ENCODE data around the gene TRRAP. TPM values are rescaled to one million over a fixed set of nuclear protein-coding genes. Genes with fewer than 3 reads are reported as not detected.

Gene TRRAP
- total RNA-seq, 2 donors from 2014 or later: 22.9 to 23.1 TPM

DNA sequence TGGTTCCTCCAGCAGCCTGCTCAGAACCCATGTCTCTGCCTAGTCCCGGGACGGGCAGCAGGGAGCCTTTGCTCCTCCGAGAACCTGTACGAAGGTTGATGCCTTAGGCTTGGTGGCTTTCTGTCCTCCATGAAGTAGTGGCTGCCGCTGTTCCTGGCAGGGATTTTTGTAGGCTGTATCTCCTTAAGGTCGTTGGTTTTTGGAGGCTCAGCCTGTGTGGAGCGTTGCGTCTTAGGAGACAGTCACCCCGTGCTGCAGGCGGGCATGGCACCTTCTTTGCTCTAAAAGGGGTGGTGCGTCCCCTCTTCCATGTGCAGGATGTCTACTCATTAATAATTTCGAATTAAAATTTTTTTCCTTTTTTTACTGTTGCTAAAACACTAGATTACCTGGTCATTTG, 92.5 kb downstream of the TRRAP start:
- DNase-seq (no peak), ATAC-seq (no peak)
- intact Hi-C loops (cut with DNase I): no loop called here

DNA sequence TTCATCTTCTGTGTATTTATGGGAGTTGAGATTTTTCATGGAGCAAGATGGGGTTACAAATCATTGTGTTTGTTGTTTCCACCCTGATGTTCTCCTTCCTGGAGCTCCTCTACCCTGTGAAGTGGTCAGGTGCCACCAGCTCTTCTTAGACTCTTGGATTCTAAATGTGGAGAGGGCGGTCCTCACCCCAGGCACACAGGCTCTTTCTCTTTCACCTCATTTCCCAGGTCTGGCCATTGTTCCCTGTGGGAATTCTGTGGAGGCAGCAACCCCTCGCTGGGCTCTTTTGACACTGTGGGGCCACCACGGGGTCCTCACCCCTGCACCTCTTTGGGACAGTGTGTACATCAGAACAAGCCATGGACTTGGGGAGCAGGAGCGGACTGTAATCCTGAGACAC, 95.9 kb downstream of the TRRAP start:
- intact Hi-C loops (cut with DNase I): no loop called here
- DNase-seq (no peak), ATAC-seq (no peak)

DNA sequence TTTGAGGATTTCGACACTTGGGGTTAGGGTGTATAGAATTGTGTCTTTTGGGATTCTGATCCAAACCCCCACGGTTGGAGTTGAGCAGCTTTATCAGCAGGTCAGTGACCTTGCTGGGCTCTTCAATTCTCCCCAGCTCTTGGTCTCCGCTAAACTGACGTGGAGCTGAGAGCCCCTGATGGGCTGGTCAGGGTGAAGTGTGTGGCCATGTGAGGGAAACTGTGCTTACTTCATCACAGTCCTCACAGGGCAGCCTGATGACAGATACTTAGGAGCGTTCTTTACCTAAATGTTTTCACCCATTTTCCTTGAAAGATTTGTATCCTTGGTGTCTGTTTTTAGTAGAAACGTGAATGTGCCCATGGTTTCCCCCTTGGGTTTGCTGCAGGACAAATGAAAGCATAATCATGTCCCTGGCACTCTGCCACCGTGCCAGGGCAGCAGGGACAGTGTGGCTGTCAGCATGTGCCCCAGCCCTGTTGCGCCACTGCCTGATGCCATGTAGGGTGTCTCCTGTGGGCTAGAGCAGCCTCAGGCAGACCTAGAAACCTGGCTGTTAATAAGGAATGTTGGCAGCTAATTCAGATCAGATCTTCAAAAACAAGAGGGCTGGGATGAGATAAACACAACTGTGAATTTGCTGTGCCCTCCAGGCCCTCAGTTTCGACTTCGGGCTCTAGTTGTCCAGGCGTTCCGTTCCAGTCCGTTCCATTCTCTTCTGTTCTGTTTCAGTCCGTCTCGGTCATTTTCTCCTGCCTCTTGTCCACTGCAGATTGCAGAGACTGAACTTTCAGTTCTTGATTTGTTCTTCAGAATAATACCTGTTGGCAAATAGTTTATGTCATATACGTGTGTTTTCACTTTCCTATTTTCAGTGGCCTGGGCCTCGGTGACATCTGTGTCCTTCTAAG, 96.8 kb downstream of the TRRAP start:
- intact Hi-C loops (cut with DNase I): no loop called here
- DNase-seq: peak; percentile 64
- peak; percentile 89 to 96 for ATAC-seq

DNA sequence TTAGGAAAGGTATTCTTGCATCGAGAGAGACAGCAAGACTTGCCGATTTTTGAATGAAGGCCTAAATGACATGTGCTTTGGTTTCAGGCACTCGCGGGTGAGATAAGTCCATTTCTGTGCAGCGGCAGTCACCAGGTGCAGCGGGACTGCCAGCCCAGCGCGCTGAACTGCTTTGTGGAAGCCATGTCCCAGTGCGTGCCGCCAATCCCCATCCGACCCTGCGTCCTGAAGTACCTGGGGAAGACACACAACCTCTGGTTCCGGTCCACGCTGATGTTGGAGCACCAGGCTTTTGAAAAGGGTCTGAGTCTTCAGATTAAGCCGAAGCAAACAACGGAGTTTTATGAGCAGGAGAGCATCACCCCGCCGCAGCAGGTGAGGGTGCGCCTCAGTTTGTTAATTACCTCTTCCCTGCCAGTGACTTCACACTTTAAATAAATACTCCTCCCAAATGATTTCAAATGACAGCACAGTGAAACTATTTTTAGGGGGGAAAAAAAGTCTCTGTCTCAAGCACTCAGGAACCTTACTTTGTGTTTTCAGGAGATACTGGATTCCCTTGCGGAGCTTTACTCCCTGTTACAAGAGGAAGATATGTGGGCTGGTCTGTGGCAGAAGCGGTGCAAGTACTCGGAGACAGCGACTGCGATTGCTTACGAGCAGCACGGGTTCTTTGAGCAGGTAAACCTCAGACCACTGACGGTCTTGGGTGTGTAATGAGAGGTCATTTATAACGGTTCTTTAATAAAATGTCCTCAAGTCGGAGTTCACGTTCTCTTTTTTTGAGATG, 98.3 kb downstream of the TRRAP start:
- intact Hi-C loops (cut with DNase I): no loop called here
- ATAC-seq (no peak), DNase-seq (no peak)

DNA sequence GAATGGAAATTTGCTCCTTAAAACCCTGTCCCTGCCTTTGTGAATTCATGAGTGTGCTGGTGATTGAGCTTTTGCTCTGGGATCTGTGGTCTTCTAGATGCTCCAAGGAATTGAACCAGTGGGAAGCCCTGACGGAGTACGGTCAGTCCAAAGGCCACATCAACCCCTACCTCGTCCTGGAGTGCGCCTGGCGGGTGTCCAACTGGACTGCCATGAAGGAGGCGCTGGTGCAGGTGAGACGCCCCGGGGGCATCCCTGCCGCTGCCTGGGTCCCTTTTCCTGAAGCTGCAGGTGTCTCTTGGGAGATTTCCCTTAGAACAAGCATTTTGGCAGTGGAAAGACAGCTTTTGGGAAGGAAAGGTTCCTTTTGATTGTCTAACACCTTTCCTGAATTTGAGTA, 100.3 kb downstream of the TRRAP start:
- intact Hi-C loops (cut with DNase I): no loop called here
- ATAC-seq: no peak

DNA sequence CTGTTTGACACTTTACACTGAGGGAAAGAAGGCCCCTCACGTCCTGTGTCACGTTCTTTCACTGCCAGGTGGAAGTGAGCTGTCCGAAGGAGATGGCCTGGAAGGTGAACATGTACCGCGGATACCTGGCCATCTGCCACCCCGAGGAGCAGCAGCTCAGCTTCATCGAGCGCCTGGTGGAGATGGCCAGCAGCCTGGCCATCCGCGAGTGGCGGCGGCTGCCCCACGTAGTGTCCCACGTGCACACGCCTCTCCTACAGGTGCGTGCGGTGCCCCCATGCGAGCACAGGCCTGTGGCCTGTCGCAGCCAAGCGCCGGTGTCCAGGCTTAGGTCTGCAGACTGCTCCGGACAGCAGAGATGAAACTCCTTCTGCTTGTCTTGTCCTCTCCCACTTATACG, 103.4 kb downstream of the TRRAP start:
- DNase-seq (no peak), ATAC-seq (no peak)
- intact Hi-C loops (cut with DNase I): no loop called here

More for the DNA sequence above, 100.3 kb downstream of the TRRAP start:
- DNase-seq: no peak

DNA sequence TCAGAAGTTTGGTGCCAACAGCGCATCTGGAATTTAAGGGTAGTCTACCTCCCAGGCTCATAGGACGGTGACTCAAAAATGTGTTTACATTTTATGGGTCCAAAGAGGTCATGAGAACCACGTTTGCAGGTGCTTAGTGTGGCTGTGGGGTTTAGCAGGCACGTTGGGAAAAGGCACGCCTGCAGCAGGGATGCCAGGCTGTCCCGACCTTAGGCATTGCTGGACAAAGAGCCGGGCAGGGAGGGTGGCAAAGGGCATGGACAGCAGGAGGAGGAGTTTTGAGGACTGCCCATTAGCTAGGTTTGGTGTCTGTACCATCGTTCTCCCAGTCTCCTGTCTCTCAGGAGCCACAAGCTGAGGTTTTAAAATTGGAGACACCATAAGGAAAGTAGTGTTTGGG, 104.4 kb downstream of the TRRAP start:
- ATAC-seq (no peak), DNase-seq (no peak)
- intact Hi-C loops (cut with DNase I): no loop called here

DNA sequence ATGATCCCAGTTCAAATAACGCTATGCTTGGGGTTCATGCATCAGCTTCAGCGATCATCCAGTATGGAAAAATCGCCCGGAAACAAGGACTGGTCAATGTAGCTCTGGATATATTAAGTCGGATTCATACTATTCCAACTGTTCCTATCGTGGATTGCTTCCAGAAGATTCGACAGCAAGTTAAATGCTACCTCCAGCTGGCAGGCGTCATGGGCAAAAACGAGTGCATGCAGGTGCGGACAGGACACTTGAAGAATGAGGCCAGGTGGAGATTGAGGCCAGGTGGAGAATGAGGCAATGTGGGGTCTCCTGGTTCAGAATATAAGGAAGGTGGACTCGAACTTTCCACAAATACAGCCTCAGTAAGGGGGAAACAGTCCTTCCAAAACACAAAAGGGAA, 105.8 kb downstream of the TRRAP start:
- DNase-seq: no peak
- intact Hi-C loops (cut with DNase I): no loop called here
- no peak for ATAC-seq

DNA sequence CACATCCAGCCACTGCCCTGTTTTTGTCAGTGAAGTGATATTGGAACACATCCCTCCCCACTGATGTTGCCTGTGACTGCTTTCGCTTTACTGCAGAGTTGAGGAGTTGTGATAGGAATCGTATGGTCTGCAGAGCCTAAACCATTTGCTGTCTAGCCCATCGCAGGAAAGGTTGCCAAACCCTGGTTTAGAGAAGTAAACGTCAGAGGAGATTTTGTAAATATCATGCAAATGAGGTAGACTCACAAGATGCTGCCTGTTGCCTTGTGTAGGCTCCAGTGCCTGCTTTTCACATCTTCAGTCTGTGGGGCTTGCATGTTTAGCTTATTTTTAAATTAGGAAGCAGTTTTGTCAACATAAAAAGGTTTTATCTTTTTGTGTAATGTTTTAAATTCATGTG, 107.1 kb downstream of the TRRAP start:
- DNase-seq: no peak
- ATAC-seq: no peak
- intact Hi-C loops (cut with DNase I): no loop called here

DNA sequence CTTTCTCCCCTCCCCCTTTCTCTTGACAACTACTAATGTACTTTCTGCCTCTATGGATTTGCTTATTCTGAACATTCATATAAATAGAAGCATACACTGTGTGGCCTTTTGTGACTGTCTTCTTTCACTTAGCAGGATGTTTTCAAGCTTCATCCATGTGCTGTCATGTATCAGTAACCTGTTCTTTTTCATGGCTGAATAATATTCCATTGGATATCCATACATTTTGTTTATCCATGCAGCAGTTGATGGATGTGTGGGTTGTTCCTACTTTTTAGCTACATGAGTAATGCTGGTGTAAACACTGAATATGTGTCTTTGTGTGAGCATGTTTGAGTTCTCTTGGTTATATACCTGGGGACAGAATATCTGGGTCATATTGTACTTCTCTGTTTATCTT, 107.6 kb downstream of the TRRAP start:
- intact Hi-C loops (cut with DNase I): no loop called here
- no peak for ATAC-seq
- DNase-seq: no peak

DNA sequence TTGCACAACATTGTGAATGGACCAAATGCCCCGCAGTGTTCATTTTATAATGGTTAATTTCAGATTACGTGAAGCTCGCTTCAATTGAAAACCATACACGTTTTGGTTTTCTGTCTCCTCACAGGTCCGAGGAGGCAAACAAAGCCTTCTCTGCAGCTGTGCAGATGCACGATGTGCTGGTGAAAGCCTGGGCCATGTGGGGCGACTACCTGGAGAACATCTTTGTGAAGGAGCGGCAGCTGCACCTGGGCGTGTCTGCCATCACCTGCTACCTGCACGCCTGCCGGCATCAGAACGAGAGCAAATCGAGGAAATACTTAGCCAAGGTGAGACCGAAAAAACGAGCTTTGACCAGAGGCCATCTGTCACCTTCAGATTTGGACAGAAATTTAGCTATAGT, 110.3 kb downstream of the TRRAP start:
- intact Hi-C loops (cut with DNase I): no loop called here
- ATAC-seq (no peak), DNase-seq (no peak)

DNA sequence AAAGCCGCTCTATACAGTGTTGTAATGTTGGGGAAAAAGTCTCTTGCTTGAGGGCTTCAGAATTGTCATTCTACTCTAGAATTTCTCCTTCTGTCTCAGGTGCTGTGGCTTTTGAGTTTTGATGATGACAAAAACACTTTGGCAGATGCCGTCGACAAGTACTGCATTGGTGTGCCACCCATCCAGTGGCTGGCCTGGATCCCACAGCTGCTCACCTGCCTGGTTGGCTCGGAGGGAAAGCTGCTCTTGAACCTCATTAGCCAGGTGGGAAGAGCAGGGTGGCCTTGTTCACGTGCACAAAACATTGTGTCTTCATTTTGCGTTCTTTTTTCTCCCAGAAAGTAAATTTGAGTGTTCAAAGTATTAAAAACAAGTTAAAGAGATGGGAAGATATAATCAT, 112.0 kb downstream of the TRRAP start:
- ATAC-seq (no peak), DNase-seq (peak; percentile 6)
- intact Hi-C loops (cut with DNase I): no loop called here

DNA sequence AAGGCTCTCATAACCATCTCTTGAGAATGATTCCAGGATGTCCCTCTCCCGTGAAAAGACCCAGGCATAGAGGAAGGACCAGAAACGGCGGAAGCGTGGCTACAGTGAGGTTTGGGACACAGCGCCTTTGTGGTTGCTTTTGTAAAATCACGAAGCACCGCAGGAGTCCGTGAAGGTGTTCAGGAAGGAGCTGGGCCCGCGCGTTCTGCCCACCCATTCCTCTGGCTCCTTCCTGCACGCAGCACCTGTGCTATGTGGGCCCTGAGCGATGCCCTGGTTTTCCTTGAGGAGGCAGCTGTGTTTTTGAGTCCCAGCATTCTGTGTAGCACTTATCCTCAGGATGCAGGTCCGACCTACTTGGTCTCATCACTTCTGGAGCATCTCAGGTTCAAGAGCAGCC, 112.8 kb downstream of the TRRAP start:
- intact Hi-C loops (cut with DNase I): no loop called here
- no peak for ATAC-seq
- peak; percentile 10 for DNase-seq

DNA sequence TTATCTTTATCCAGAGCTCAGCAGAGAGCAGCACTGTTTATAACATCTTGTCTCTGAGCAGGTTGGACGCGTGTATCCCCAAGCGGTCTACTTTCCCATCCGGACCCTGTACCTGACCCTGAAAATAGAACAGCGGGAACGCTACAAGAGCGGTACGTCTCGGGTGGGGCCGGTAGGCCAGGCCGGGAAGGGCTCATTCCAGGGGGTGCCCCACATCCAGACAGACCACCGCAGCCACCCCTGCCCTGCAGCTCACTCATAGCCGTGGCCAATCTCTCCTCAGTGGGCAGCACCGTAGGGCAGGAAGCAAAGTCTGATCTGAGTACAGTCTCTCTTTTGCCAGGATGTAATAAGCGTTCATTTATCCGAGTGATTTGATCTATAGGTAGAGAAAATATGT, 113.7 kb downstream of the TRRAP start:
- ATAC-seq (no peak), DNase-seq (peak; percentile 1)

DNA sequence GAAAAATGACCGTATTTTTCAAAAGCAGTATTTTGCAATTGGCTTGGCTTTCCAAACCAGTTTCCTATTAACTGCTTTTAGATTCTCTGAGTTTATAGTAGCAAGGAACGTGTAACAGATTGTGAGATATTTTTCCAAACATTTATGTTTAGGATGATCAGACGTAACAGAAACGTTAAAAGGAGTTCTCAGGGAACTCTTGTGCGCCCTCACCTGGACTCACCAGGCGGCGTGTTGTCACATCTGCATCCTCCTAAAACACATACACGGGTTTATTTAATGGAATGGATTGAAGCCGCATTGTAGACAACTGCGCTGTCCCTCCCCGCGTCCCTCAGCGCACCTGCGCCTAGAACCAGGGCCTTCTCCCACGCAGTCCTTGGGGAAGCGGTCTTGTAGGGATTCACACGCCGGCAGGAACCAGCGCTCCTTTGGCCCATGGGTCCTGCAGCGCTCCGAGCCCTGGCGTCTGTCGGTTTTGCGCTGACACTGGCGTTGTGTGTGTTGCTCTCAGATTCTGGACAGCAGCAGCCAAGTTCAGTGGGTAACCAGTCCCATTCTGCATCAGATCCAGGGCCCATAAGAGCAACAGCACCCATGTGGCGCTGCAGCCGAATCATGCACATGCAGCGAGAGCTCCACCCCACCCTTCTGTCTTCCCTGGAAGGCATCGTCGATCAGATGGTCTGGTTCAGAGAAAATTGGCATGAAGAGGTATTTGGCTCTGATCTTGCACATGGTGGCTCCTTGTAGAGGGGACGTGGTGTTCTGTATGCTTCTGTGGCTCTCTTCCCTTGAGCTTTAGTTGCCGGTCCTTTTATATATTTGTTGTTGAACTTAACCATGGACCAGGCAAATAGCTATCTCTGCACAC, 114.9 kb downstream of the TRRAP start:
- no peak for ATAC-seq
- DNase-seq: peak; percentile 8
- intact Hi-C loops (cut with DNase I): no loop called here

More for the DNA sequence above, 113.7 kb downstream of the TRRAP start:
- intact Hi-C loops (cut with DNase I): no loop called here

DNA sequence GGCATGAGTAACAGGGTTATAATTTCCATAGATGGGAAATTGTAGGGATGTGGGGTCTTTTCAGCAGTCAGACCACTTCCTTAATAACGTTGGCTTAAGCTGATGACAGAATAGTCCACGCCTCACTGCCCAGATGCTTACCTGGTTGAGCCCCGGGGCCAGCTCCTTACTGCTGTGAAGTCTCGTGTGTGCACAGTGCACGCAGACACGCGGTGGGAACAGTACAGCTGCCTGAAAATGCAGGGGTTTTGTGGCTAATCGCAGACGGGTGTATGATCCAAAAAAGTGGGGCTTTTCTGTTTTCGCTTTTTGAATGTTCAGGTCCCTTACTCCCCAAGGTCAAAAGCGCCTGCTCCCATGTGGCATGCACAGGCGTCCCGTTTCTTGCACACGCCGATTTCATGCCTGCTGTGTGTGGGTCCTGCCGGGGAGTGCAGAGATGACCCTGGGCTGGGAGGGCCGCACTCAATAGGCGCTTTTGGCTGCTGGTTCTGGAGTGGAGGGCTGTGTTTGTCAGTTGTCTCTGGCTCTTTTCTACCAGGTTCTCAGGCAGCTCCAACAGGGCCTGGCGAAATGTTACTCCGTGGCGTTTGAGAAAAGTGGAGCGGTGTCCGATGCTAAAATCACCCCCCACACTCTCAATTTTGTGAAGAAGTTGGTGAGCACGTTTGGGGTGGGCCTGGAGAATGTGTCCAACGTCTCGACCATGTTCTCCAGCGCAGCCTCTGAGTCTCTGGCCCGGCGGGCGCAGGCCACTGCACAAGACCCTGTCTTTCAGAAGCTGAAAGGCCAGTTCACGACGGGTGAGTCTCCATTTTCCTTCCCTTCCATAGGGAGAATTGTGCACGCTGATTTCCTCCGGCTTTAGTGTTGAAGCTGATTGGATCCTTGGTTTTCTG, 116.0 kb downstream of the TRRAP start:
- intact Hi-C loops (cut with DNase I): no loop called here
- DNase-seq: peak; percentile 6
- no peak for ATAC-seq

DNA sequence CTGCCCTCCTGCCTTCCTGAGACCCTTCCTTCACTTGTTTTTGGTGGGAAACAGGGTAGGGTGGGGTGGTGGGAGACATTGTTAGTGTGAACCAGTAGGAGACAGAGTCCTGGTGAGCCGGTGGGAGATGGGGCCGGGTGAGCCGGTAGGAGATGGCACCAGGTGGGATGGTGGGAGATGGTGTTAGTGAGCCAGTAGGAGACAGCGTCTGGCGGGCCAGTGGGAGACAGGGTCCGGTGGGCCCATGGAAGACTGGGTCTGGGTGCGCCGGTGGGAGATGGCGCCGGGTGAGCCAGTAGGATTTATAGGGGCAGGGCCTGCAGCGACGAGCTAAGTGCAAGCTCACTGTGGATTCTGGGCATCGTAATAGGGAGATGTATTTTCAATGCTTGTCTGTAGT, 116.8 kb downstream of the TRRAP start:
- no peak for ATAC-seq
- intact Hi-C loops (cut with DNase I): no loop called here

DNA sequence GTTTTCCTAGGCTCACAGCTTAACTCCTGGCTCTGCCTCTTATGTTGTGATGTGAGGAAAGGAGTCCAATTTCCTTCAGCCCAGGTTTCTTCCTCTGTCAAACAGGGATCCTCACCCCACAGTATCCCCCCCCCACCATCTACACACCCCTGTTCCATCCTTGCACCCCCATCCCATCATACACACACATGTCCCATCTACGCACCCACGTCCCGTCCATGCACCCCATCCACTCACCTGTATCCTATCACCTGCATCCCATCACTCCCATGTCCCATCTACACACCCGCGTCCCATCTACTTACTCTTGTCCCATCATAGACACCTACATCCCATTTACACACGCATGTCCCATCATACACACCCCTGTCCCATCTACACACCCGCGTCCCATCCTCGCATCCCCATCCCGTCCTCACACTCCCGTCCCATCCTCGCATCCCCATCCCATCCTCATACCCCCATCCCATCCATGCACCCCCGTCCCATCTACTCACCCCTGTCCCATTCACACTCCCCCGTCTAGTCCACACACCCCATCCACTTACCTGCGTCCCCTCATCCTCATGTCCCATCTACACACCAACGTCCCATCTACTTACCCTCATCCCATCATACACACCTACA, 117.3 kb downstream of the TRRAP start:
- intact Hi-C loops (cut with DNase I): no loop called here
- no peak for ATAC-seq
- DNase-seq: no peak

More for the DNA sequence above, 116.8 kb downstream of the TRRAP start:
- no peak for DNase-seq
